NOMO-1 treated with dmso at 0.1 percent for 144 hours (cell line): ENCODE data around the gene NSMCE4A.
"Not testable (repeated sequence)": the region's sequence is repeated elsewhere in the genome, so short reads cannot be mapped to it uniquely, and the experiment has no call there.

Experiments
- DNase-seq: peaks from one replicate; lab custom pipeline; 2025; ENCODE audit not compliant: unreplicated experiment; lab: John Stamatoyannopoulos, UW

The NSMCE4A gene

GRCh38 chr10:121990015-121990677 lies 15.1 kb upstream of the NSMCE4A start:
- no peak for DNase-seq

- no peak for DNase-seq
Measured at GRCh38 chr10:121988361-121989324, 13.6 kb upstream of the NSMCE4A start, which contains the start of gene TACC2. Gene TACC2, plus strand, starts transcription at chr10:121989163. Its CDS starts 32,819 bp downstream, at chr10:122021982.

DNA sequence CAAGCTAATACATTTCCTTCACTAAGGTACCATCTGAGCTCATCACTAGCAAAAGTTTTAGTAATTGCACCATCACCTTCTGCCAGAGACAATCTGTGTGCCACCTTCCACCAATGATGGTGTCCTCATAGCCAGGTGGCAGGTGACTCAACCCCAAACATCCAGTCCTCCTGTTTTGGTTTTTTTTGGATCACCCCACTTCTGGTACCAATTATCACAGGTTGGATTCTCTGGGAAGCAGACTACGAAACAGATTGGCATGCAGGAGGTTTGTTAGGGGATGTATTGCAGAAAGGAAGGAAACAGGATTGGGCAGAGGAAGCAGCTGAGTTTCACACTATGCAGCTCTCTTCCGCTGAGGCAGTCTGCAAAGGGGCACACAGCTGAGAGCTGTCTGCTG lies 9.4 kb upstream of the NSMCE4A start:
- no peak for DNase-seq

DNA sequence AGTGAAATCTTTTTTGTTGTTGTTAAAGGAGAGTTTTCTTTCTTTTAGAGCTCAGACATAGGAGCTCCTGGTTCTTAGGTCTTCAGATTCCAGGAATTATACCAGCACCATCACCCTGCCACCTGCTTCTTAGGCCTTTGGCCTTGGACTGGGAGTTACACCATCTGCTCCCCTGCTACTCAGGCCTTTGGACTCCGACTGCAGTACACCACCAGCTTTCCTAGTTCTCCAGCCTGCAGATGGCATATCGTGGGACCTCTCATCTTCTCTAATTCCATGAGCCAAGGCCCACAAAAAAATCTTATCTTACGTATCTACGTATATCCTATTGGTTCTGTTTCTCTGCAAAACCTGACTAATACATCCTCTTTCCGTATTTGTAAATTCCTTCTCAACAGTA lies 8.8 kb upstream of the NSMCE4A start:
- DNase-seq = no peak

DNA sequence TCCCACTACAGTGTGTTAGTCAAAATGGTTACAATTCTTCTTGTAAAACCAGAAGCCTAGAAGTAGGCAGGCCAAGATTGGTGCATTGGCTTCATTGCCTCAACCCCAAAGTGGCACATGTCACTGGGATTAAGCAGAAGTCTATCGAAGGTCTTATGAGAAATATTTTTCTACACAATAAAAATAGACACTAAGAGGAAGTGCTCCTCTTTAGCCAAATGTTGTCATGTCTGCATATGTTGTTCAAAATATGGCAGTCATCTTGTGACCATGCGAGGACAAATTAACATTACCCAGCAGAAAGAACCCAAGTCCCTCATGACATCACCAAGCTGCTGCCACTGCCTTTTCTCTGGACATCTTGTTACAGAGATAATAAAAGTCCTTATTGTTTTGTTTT lies 6.3 kb upstream of the NSMCE4A start:
- no peak for DNase-seq

DNA sequence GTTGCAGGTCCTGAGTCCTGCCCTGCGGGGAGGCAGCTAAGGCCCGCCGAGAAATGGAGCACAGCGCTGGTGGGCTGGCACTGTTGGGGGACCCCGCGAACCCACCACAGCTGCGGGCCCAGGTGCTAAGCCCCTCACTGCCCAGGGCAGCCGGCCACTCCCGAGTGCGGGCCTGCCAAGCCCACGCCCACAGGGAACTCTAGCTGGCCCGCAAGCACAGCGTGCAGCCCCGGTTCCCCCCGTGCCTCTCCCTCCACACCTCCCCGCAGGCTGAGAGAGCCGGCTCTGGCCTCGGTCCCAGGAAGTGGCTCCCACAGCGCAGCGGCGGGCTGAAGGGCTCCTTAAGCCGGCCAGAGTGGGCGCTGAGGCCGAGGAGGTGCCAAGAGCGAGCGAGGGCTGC lies 3.5 kb upstream of the NSMCE4A start:
- DNase-seq = no peak

- no peak for DNase-seq
Measured at GRCh38 chr10:121976607-121977006, 1.6 kb upstream of the NSMCE4A start.

GRCh38 chr10:121975295-121976086 lies 474 bp upstream of the NSMCE4A start:
- no peak for DNase-seq

DNA sequence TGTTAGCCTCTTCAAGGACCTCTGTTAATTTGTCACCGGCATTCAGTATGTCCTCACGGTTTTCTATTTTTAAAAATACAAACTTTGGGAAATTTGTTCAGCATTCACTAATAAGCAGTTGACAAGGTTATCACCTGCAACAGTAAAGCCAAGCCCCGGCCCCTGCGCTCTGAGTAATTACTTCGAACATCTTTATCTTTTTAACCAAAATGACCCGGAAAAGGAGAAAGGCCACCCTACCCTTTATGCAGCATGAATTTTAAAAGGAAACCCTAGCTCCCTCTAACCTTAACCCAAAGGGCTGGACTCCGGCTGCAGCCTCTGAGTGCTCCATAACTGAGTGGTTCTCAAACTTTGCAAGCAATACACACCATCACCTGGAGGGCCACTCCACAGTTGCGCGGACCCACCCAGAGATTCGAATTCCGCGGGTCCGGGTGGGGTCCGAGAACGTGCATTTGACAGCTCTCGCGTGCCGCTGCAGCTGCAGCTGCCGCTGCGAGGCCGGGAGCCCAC lies 940 bp downstream of the NSMCE4A start:
- DNase-seq = no peak

- DNase-seq = not testable (repeated sequence)
Measured at GRCh38 chr10:121969086-121969485, 5.9 kb downstream of the NSMCE4A start.

GRCh38 chr10:121965996-121966395 lies 9.0 kb downstream of the NSMCE4A start:
- DNase-seq = no peak

- DNase-seq = no peak
Measured at GRCh38 chr10:121961456-121961855, 13.6 kb downstream of the NSMCE4A start.

DNA sequence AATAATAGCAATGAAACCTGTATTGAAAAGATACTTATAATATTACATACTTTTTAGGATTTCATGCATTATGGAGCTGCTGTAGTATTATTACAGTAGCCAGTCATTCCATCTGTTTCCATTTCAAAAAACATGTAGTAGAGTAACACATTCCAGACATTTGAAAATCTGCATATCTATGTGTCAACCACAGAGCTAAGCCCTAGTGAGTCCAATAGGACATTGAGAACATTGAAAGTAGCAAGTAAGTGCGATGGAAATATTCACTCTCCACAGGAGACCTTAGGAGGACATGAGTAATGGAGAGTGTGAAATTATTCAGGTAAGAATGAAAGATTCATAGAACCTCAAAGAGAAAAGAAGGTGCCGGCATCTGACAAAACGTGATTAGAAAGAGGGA lies 15.3 kb downstream of the NSMCE4A start:
- no peak for DNase-seq

DNA sequence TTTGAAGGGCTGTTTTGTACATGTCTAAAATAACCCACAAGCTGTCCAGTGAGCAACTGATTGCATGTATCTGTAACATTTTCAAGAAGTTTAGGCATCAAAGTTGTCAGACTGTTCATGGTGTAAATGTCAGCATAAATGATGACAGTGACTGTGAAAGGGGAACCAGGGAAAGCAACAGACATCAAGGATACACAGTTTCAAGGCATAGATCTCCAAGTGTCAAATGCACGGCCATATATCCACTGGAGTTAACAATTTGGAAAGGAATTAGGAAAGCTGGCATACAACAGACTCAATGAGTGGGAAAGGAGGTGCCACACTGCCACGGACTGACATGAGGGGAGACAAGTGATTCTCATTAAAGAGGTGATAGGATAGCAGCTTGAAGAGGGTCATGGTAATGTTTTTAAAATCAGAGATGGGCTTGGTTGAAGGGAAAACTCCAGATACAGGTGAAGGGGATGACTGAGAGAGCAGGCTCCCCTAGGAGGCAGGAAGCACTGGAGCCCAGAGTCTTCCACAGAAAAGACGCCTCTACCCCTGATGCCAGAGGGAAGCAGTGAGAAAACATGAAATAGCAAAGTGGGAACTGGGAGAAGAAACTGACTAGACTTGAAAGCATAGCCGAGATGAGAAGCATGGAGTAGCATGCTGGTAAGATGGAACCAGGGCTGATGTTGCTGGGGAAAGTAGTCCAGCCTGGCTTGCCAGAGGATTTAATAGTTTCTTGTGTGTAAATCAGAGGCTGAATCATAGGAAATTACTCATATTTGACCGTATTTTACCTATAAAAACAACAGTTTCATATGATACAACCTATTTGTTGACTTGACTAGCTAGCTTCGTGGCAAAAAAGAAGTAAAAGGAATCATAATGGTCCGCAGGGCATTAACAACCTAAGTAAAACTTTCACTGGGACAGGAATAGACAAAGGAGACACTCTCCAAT lies 18.6 kb downstream of the NSMCE4A start:
- no peak for DNase-seq

- DNase-seq = no peak
Measured at GRCh38 chr10:121952226-121952625, 22.8 kb downstream of the NSMCE4A start.

- DNase-seq = no peak
Measured at GRCh38 chr10:121949451-121949850, 25.6 kb downstream of the NSMCE4A start.

DNA sequence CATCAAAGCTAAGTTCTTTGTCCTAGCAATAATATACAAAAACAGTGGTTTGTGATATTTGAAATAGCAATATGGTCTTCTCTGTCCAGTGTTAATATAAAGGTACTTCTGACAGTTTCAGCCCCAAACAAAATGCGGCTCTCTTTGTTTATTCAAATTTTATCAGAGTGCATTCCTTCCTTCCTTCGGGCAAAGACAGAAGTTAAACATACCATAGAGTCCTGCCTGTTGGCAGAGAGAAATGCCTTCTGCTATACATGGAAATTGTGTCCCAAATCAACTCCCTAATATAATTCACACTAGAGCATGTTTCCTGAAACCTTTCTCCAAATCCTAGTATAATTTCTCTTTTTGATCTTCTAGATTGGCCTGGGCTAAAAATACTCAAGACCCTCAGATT lies 26.0 kb downstream of the NSMCE4A start:
- no peak for DNase-seq

DNA sequence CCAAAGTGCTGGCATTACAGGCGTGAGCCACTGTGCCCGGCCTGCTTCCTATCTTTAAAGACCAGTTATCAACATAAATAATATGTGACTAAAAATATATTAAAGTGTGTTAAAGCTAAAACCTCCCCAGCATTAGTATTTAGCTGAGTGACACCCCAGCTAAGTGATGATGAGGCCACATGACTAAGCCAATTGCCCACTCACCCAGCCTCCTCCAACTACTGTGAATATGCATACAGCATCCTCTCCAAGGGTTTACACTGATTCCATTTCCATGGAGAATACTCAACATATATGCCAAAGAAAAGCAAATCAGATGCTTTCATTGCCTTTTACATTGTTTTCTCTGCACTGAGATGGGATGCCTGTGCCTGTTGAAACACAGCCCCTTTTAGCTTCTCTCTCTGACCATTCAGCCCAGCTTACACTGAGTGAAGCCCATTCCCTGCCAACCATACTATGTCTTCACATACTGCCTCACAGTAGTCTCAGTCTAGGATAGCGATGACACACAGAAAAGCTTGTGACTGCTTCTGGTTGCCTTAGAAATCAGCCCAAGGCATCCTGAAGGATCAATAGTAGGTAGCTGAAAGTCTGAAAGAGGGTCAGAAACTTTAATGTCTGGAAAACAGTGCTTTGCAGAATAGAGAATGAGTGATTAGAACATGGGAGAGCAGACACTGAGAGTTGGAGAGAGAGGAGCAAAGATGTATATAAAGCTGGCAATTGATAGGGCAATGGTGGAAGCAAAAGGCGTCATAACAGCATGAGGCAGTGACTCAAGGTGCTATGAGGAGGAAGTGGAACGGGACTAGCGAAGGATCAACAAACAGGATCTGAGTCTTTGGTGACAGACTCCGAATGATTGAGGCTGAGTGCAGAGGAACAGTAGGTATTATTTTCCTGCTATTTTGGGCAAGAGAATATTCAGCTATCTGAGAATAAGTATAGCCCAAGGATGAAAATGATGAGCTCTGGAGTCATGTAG lies 27.4 kb downstream of the NSMCE4A start:
- no peak for DNase-seq
